Caco-2 (cell line): ENCODE results near the gene SUPT6H. TPM values are rescaled to one million over a fixed set of nuclear protein-coding genes. Genes with fewer than 3 reads are reported as not detected.
"Not testable (repeated sequence)": the region's sequence is repeated elsewhere in the genome, so short reads cannot be mapped to it uniquely, and the experiment has no call there.

Source experiments
- BruUV-seq: library from RNA; stranded (reverse); fragments of 400-500 nt; replicated peaks from 2 replicates; lab custom pipeline; 2021; lab: Mats Ljungman, UMichigan
- CTCF ChIA-PET: fragments of 300-600 bp; sonication (Branson Sonifier 250); formaldehyde crosslinking; loops from one replicate; lab custom pipeline; 2022; ENCODE audit warnings: antibody characterized with exemption; lab: Charles Lee
- POLR2A ChIA-PET: fragments of 300-600 bp; sonication (Branson Sonifier 250); formaldehyde crosslinking; loops from one replicate; lab custom pipeline; 2022; ENCODE audit warnings: antibody characterized with exemption; lab: Charles Lee
- DNase-seq, 2 experiments: peaks; one replicate each; pipeline versions ENCODE4 v3.0.0 to v3.0.0-alpha.2; 2020 to 2022
- H3K27me3 ChIP-seq: replicated peaks from 2 replicates; pipeline ENCODE4 v1.6.0; 2011; ENCODE audit warnings: low read length; ENCODE audit not compliant: control insufficient read depth, insufficient read depth
- H3K36me3 ChIP-seq: 2 replicates; pipeline ENCODE4 v1.5.1; 2011; ENCODE audit warnings: low read length; ENCODE audit not compliant: control insufficient read depth, insufficient read depth
- H3K4me1 ChIP-seq: fragments of 250-450 bp; sonication (Bioruptor Pico); 2 replicates; pipeline ENCODE4 v1.5.1; 2020; ENCODE audit warnings: mild to moderate bottlenecking
- H3K4me3 ChIP-seq: 2 replicates; pipeline ENCODE4 v1.5.1; 2011; ENCODE audit warnings: low read depth, mild to moderate bottlenecking, control low read depth, low read length
- H3K9me3 ChIP-seq: fragments of 250-450 bp; sonication (Bioruptor Pico); 2 replicates; pipeline ENCODE4 v1.5.1; 2020; ENCODE audit warnings: mild to moderate bottlenecking, moderate library complexity
- H3K27ac Mint-ChIP-seq: one replicate; pipeline ENCODE4 v1.8.0; 2022; ENCODE audit warnings: mixed read lengths; ENCODE audit not compliant: unreplicated experiment
- H3K27me3 Mint-ChIP-seq: one replicate; pipeline ENCODE4 v1.8.0; 2022; ENCODE audit warnings: mixed read lengths; ENCODE audit not compliant: insufficient read depth, unreplicated experiment
- H3K36me3 Mint-ChIP-seq: one replicate; pipeline ENCODE4 v1.8.0; 2022; ENCODE audit warnings: mild to moderate bottlenecking, mixed read lengths; ENCODE audit not compliant: insufficient read depth, unreplicated experiment
- H3K4me1 Mint-ChIP-seq: one replicate; pipeline ENCODE4 v1.8.0; 2022; ENCODE audit warnings: low read depth, mixed read lengths; ENCODE audit not compliant: unreplicated experiment
- H3K4me3 Mint-ChIP-seq: one replicate; pipeline ENCODE4 v1.8.0; 2022; ENCODE audit warnings: mild to moderate bottlenecking, moderate library complexity, mixed read lengths; ENCODE audit not compliant: unreplicated experiment
- H3K9me3 Mint-ChIP-seq: one replicate; pipeline ENCODE4 v1.8.0; 2022; ENCODE audit warnings: mixed read lengths; ENCODE audit not compliant: unreplicated experiment
- intact Hi-C: fragments of 100-400 bp; cut with micrococcal nuclease; formaldehyde crosslinking; loops from one replicate; pipeline ENCODE4 v1.10.0; 2022; ENCODE audit not compliant: unreplicated experiment
- total RNA-seq: library from RNA; stranded (reverse); gene quantifications from 2 replicates; pipeline ENCODE4 v1.2.3, GENCODE V29; 2022
- TF ChIP-seq, protein P1 (sequence below), 2 experiments: fragments of 200-600 bp in 1 of 2; IDR thresholded peaks; 1 replicate in 1 of 2; 2 replicates in 1 of 2; pipeline versions ENCODE4 v1.5.1 to v1.8.0; 2011 to 2022; ENCODE audit warnings: antibody characterized with exemption in 1 of 2, control low read depth in 1 of 2, inconsistent platforms in 1 of 2, low read depth in 1 of 2, low read length in 1 of 2, mild to moderate bottlenecking in 1 of 2, moderate library complexity in 1 of 2; ENCODE audit not compliant: insufficient read depth in 1 of 2, severe bottlenecking in 1 of 2, unreplicated experiment in 1 of 2

SUPT6H gene
- total RNA-seq, 1 experiment from 2014 or later: 129 TPM

GRCh38 chr17:28657756-28658155 lies 4.2 kb upstream of the SUPT6H start:
- Histone ChIP-seq H3K4me3 (no peak overlapping the region), H3K4me1 (peaks cover 10% of the 10 kb centered on the region; the same call in 1 of the 2 replicates), H3K27me3 (no peaks in the 10 kb centered on the region), H3K9me3 (no peaks in the 10 kb centered on the region), H3K36me3 (peaks cover 2% of the 10 kb centered on the region; the same call in 1 of the 2 replicates)
- Mint-ChIP-seq H3K27me3 (no peaks in the 10 kb centered on the region), H3K4me3 (no peak overlapping the region), H3K27ac (no peak overlapping the region), H3K36me3 (peaks cover 78% of the 10 kb centered on the region), H3K9me3 (no peaks in the 10 kb centered on the region), H3K4me1 (peaks cover 8% of the 10 kb centered on the region)
- POLR2A ChIA-PET: interaction anchor here (0.7 kb wide), 1 partner anchor 14 kb away, joined by 4 read pairs; no protein-coding TSS in a partner anchor
- TF ChIP-seq, protein P1, sequence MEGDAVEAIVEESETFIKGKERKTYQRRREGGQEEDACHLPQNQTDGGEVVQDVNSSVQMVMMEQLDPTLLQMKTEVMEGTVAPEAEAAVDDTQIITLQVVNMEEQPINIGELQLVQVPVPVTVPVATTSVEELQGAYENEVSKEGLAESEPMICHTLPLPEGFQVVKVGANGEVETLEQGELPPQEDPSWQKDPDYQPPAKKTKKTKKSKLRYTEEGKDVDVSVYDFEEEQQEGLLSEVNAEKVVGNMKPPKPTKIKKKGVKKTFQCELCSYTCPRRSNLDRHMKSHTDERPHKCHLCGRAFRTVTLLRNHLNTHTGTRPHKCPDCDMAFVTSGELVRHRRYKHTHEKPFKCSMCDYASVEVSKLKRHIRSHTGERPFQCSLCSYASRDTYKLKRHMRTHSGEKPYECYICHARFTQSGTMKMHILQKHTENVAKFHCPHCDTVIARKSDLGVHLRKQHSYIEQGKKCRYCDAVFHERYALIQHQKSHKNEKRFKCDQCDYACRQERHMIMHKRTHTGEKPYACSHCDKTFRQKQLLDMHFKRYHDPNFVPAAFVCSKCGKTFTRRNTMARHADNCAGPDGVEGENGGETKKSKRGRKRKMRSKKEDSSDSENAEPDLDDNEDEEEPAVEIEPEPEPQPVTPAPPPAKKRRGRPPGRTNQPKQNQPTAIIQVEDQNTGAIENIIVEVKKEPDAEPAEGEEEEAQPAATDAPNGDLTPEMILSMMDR (IDR thresholded peaks at IDR 0.05; ENCODE audit: insufficient read depth in 1 of 2, low read depth in 1 of 2, low read length in 1 of 2, severe bottlenecking in 1 of 2, unreplicated experiment in 1 of 2): no peak
- no TSS peak for BruUV-seq
- CTCF ChIA-PET: no interaction called here
- intact Hi-C loops: no loop called here
- DNase-seq: no peak

- H3K4me3 ChIP-seq, H3K36me3 ChIP-seq, BruUV-seq, H3K27me3 ChIP-seq, H3K27me3 Mint-ChIP-seq, intact Hi-C loops, H3K9me3 Mint-ChIP-seq, H3K9me3 ChIP-seq, H3K4me3 Mint-ChIP-seq, CTCF ChIA-PET, POLR2A ChIA-PET, DNase-seq, H3K27ac Mint-ChIP-seq: not testable (repeated sequence)
- peaks cover 77% of the 10 kb centered on the region for H3K36me3 Mint-ChIP-seq
- peaks cover 13% of the 10 kb centered on the region; the same call in 1 of the 2 replicates for H3K4me1 ChIP-seq
- H3K4me1 Mint-ChIP-seq: peaks cover 12% of the 10 kb centered on the region
Observed at GRCh38 chr17:28658342-28658741, 3.7 kb upstream of the SUPT6H start.

GRCh38 chr17:28658766-28659496 lies 3.1 kb upstream of the SUPT6H start:
- DNase-seq, CTCF ChIA-PET, H3K9me3 Mint-ChIP-seq, H3K27ac Mint-ChIP-seq, H3K27me3 Mint-ChIP-seq, H3K4me3 ChIP-seq, H3K9me3 ChIP-seq, H3K27me3 ChIP-seq, H3K36me3 ChIP-seq, BruUV-seq, POLR2A ChIA-PET, intact Hi-C loops, H3K4me3 Mint-ChIP-seq: not testable (repeated sequence)
- peaks cover 77% of the 10 kb centered on the region for H3K36me3 Mint-ChIP-seq
- peaks cover 18% of the 10 kb centered on the region for H3K4me1 Mint-ChIP-seq
- peaks cover 14% of the 10 kb centered on the region; the same call in 1 of the 2 replicates for H3K4me1 ChIP-seq

- Mint-ChIP-seq H3K36me3 (peaks cover 78% of the 10 kb centered on the region), H3K4me3 (peak overlapping the region; percentile 89), H3K4me1 (peaks cover 23% of the 10 kb centered on the region)
- H3K4me3 ChIP-seq, H3K27me3 Mint-ChIP-seq, H3K9me3 ChIP-seq, POLR2A ChIA-PET, CTCF ChIA-PET, intact Hi-C loops, H3K27ac Mint-ChIP-seq, H3K36me3 ChIP-seq, H3K9me3 Mint-ChIP-seq, BruUV-seq, H3K27me3 ChIP-seq: not testable (repeated sequence)
- DNase-seq: peak in 1 of 2 experiments; percentile 32
- H3K4me1 ChIP-seq: peaks cover 14% of the 10 kb centered on the region; the same call in 1 of the 2 replicates
Observed at GRCh38 chr17:28659497-28659881, 2.5 kb upstream of the SUPT6H start.
